Measurements from ENCODE around the gene LIMS2. TPM values are rescaled to one million over a fixed set of nuclear protein-coding genes. Genes with fewer than 3 reads are reported as not detected.

LIMS2 gene
- polyA plus RNA-seq, 1 donor (not counting 4 experiments of a cell fraction or from before 2014, with no cell fraction given) = not detected

DNA sequence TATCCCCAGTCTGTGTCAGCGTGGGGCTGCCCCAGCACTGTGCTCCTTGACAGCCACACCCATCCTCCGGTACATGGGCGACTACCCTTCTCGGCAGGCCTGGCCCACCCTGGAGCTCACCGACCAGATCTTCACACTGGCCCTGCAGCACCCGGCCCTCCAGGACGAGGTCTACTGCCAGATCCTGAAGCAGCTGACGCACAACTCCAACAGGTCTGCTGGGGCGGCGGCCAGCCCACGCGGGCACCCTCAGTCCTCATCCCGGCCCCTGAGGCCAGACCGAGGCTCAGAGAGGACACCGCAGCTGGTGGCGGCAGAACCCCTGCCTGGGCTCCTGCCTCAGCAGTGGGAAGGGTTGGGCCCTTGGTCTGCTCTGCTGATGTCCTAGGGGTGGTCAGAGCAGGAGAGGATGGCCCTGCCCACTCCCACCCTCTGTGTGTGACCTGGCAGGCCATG is 43.8 kb downstream of the LIMS2 start:
- H3K27me3 ChIP-seq (ENCODE audit: control insufficient read depth, extremely low read depth, insufficient read depth, low read length) = no peaks in the 10 kb centered on the region
- no peaks in the 10 kb centered on the region for H3K9me3 ChIP-seq (ENCODE audit: control insufficient read depth, low read depth, low read length)
- no peak overlapping the region for H3K4me2 ChIP-seq (ENCODE audit: control insufficient read depth, extremely low read depth, insufficient read depth, low read depth, low read length)
- H3K4me3 ChIP-seq (ENCODE audit: control insufficient read depth in 2 of 3, extremely low read depth in 1 of 3, insufficient read depth in 2 of 3, low read depth in 1 of 3, low read length in 3 of 3) = no peak overlapping the region
- H3K36me3 ChIP-seq (ENCODE audit: control insufficient read depth in 2 of 2, extremely low read depth in 1 of 2, insufficient read depth in 2 of 2, low read length in 2 of 2) = no peaks in the 10 kb centered on the region
- no peaks in the 10 kb centered on the region for H4K20me1 ChIP-seq (ENCODE audit: control insufficient read depth, extremely low read depth, insufficient read depth, low read length)
- H3K9me1 ChIP-seq (ENCODE audit: control insufficient read depth, extremely low read depth, insufficient read depth, low read length) = no peaks in the 10 kb centered on the region
- H3K27ac ChIP-seq (ENCODE audit: control insufficient read depth, insufficient read depth, low read length) = no peak overlapping the region
- H3K9ac ChIP-seq (ENCODE audit: control insufficient read depth, extremely low read depth, insufficient read depth, low read length) = no peak overlapping the region
- dilution Hi-C loops (cut with MboI; ENCODE audit: extremely low pct_ligation_motif_present, low sequenced_read_pairs) = no loop called here
- DNase-seq (ENCODE audit: low read depth, low spot score) (no peak), FAIRE-seq (no peak)
- H3K79me2 ChIP-seq (ENCODE audit: control insufficient read depth, insufficient read depth, low read length) = no peaks in the 10 kb centered on the region
- no peaks in the 10 kb centered on the region for H3K4me1 ChIP-seq (ENCODE audit: control insufficient read depth, extremely low read depth, insufficient read depth, low read length)
- H2AFZ ChIP-seq (ENCODE audit: control insufficient read depth, low read length) = no peak overlapping the region
- TF ChIP-seq, protein P1, sequence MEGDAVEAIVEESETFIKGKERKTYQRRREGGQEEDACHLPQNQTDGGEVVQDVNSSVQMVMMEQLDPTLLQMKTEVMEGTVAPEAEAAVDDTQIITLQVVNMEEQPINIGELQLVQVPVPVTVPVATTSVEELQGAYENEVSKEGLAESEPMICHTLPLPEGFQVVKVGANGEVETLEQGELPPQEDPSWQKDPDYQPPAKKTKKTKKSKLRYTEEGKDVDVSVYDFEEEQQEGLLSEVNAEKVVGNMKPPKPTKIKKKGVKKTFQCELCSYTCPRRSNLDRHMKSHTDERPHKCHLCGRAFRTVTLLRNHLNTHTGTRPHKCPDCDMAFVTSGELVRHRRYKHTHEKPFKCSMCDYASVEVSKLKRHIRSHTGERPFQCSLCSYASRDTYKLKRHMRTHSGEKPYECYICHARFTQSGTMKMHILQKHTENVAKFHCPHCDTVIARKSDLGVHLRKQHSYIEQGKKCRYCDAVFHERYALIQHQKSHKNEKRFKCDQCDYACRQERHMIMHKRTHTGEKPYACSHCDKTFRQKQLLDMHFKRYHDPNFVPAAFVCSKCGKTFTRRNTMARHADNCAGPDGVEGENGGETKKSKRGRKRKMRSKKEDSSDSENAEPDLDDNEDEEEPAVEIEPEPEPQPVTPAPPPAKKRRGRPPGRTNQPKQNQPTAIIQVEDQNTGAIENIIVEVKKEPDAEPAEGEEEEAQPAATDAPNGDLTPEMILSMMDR (optimal IDR thresholded peaks at IDR 0.05 in 1 of 3, IDR thresholded peaks at IDR 0.05 in 1 of 3, conservative IDR thresholded peaks at IDR 0.05 in 1 of 3; ENCODE audit: extremely low read depth in 1 of 3, insufficient read depth in 2 of 3, low read length in 3 of 3) = no peak
- TF ChIP-seq EZH2 (IDR thresholded peaks at IDR 0.05; ENCODE audit: low read length) = no peak

DNA sequence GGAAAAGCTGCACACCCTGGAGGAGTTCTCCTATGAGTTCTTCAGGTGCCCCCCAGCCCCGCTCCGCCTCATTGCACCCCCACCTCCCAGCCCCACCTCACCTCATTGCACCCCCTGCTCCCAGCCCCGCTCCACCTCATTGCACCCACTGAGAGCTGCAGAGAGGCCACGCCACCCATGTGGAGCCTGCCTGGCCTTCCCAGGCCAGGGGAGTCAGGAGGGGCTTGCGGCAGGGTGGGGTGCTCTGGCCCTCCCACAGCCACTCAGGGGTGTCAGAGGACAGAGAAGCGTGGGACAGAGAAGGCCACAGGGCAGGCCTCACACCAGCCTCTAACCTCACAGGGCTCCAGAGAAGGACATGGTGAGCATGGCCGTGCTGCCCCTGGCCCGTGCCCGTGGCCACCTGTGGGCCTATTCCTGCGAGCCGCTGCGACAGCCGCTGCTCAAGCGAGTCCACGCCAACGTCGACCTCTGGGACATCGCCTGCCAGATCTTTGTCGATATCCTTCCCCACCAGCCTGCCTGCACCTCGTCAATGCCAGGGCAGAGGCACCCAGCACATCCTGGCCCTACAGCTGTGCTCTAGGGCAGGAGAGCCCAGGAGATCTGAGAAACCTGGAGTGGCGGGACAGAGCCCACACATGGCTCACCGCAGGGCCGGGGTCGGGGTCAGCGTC is 44.3 kb downstream of the LIMS2 start:
- no peak overlapping the region for H3K4me2 ChIP-seq (ENCODE audit: control insufficient read depth, extremely low read depth, insufficient read depth, low read depth, low read length)
- dilution Hi-C loops (cut with MboI; ENCODE audit: extremely low pct_ligation_motif_present, low sequenced_read_pairs) = no loop called here

More for the DNA sequence above, 44.3 kb downstream of the LIMS2 start:
- Histone ChIP-seq H3K79me2 (ENCODE audit: control insufficient read depth, insufficient read depth, low read length) (no peaks in the 10 kb centered on the region), H3K36me3 (ENCODE audit: control insufficient read depth in 2 of 2, extremely low read depth in 1 of 2, insufficient read depth in 2 of 2, low read length in 2 of 2) (no peaks in the 10 kb centered on the region), H3K27ac (ENCODE audit: control insufficient read depth, insufficient read depth, low read length) (no peak overlapping the region), H3K9me1 (ENCODE audit: control insufficient read depth, extremely low read depth, insufficient read depth, low read length) (no peaks in the 10 kb centered on the region), H3K9me3 (ENCODE audit: control insufficient read depth, low read depth, low read length) (no peaks in the 10 kb centered on the region), H3K27me3 (ENCODE audit: control insufficient read depth, extremely low read depth, insufficient read depth, low read length) (no peaks in the 10 kb centered on the region), H3K4me1 (ENCODE audit: control insufficient read depth, extremely low read depth, insufficient read depth, low read length) (no peaks in the 10 kb centered on the region), H4K20me1 (ENCODE audit: control insufficient read depth, extremely low read depth, insufficient read depth, low read length) (no peaks in the 10 kb centered on the region), H3K9ac (ENCODE audit: control insufficient read depth, extremely low read depth, insufficient read depth, low read length) (no peak overlapping the region), H3K4me3 (ENCODE audit: control insufficient read depth in 2 of 3, extremely low read depth in 1 of 3, insufficient read depth in 2 of 3, low read depth in 1 of 3, low read length in 3 of 3) (no peak overlapping the region), H2AFZ (ENCODE audit: control insufficient read depth, low read length) (no peak overlapping the region)
- no peak for FAIRE-seq
- TF ChIP-seq, protein P1 (optimal IDR thresholded peaks at IDR 0.05 in 1 of 3, IDR thresholded peaks at IDR 0.05 in 1 of 3, conservative IDR thresholded peaks at IDR 0.05 in 1 of 3; ENCODE audit: extremely low read depth in 1 of 3, insufficient read depth in 2 of 3, low read length in 3 of 3) = no peak
- no peak for TF ChIP-seq EZH2 (IDR thresholded peaks at IDR 0.05; ENCODE audit: low read length)
- no peak for DNase-seq (ENCODE audit: low read depth, low spot score)
